KMS-11 (cell line): ENCODE data around the gene PCDHAC2.

ENCODE experiments used
- H2AFZ ChIP-seq: fragments of 200-600 bp; sonication (generic); 2 replicates; pipeline ENCODE4 v1.6.1; 2016; ENCODE audit warnings: antibody characterized with exemption, mixed run types, low read depth
- H3K27ac ChIP-seq: fragments of 200-600 bp; sonication (generic); 2 replicates; pipeline ENCODE4 v1.6.1; 2016; ENCODE audit warnings: mild to moderate bottlenecking, mixed run types
- H3K27me3 ChIP-seq: fragments of 200-600 bp; sonication (generic); 2 replicates; pipeline ENCODE4 v1.6.1; 2017; ENCODE audit warnings: mild to moderate bottlenecking, low read depth, mixed run types, moderate library complexity; ENCODE audit not compliant: insufficient read depth
- H3K36me3 ChIP-seq: fragments of 200-600 bp; sonication (generic); 2 replicates; pipeline ENCODE4 v1.6.1; 2017; ENCODE audit warnings: mild to moderate bottlenecking, mixed run types; ENCODE audit not compliant: insufficient read depth
- H3K4me1 ChIP-seq: fragments of 200-600 bp; sonication (generic); 2 replicates; pipeline ENCODE4 v1.6.1; 2016; ENCODE audit warnings: mild to moderate bottlenecking, low read depth, mixed run types; ENCODE audit not compliant: poor library complexity, severe bottlenecking
- H3K4me2 ChIP-seq: fragments of 200-600 bp; sonication (generic); 2 replicates; pipeline ENCODE4 v1.7.0; 2016; ENCODE audit warnings: mild to moderate bottlenecking, mixed run types
- H3K4me3 ChIP-seq: fragments of 200-600 bp; sonication (generic); IDR thresholded peaks from 2 replicates; pipeline ENCODE4 v1.6.1; 2017; ENCODE audit warnings: low read depth, low read length, mixed read lengths; ENCODE audit not compliant: insufficient read depth
- H3K79me2 ChIP-seq: fragments of 200-600 bp; sonication (generic); 2 replicates; pipeline ENCODE4 v1.6.1; 2016; ENCODE audit warnings: low read depth, mixed run types; ENCODE audit not compliant: insufficient read depth
- H3K9ac ChIP-seq: fragments of 200-600 bp; sonication (generic); 2 replicates; pipeline ENCODE4 v1.6.1; 2016; ENCODE audit warnings: mild to moderate bottlenecking, mixed run types
- H4K20me1 ChIP-seq: fragments of 200-600 bp; sonication (generic); 2 replicates; pipeline ENCODE4 v1.6.1; 2016; ENCODE audit warnings: mild to moderate bottlenecking, mixed run types; ENCODE audit not compliant: insufficient read depth
- TF ChIP-seq, protein P1 (sequence below): fragments of 200-600 bp; sonication (generic); conservative IDR thresholded peaks from 2 replicates; pipeline ENCODE4 v1.6.1; 2017; ENCODE audit warnings: low read depth, mild to moderate bottlenecking, antibody characterized with exemption, low read length, moderate library complexity, mixed read lengths

The PCDHAC2 gene

DNA sequence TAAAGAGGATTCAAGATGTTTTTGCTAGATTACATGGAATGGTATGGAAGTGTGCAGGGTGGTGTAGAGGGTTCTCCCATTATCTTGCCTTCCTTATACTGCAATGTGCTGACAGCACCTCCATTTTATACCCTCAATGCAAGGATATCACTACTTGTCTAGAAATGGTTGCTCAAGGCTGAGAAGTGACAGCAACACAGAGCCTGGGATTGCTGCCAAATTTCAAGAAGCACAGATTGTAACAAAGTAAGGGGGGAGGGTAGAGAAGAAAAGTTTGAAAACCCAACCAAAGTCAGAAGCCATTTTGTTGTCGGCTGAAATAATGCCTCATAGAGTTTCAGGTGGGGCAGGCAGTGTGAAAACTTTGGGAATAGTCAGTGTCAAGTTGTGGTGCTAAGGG is 29.8 kb downstream of the PCDHAC2 start:
- Histone ChIP-seq H3K4me1 (no peaks in the 10 kb centered on the region), H3K4me2 (no peak overlapping the region), H2AFZ (no peak overlapping the region), H3K27ac (no peak overlapping the region), H3K4me3 (no peak overlapping the region), H3K36me3 (no peaks in the 10 kb centered on the region), H3K27me3 (no peaks in the 10 kb centered on the region), H3K79me2 (no peaks in the 10 kb centered on the region), H4K20me1 (no peaks in the 10 kb centered on the region), H3K9ac (no peak overlapping the region)
- TF ChIP-seq, protein P1, sequence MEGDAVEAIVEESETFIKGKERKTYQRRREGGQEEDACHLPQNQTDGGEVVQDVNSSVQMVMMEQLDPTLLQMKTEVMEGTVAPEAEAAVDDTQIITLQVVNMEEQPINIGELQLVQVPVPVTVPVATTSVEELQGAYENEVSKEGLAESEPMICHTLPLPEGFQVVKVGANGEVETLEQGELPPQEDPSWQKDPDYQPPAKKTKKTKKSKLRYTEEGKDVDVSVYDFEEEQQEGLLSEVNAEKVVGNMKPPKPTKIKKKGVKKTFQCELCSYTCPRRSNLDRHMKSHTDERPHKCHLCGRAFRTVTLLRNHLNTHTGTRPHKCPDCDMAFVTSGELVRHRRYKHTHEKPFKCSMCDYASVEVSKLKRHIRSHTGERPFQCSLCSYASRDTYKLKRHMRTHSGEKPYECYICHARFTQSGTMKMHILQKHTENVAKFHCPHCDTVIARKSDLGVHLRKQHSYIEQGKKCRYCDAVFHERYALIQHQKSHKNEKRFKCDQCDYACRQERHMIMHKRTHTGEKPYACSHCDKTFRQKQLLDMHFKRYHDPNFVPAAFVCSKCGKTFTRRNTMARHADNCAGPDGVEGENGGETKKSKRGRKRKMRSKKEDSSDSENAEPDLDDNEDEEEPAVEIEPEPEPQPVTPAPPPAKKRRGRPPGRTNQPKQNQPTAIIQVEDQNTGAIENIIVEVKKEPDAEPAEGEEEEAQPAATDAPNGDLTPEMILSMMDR, result no peak

DNA sequence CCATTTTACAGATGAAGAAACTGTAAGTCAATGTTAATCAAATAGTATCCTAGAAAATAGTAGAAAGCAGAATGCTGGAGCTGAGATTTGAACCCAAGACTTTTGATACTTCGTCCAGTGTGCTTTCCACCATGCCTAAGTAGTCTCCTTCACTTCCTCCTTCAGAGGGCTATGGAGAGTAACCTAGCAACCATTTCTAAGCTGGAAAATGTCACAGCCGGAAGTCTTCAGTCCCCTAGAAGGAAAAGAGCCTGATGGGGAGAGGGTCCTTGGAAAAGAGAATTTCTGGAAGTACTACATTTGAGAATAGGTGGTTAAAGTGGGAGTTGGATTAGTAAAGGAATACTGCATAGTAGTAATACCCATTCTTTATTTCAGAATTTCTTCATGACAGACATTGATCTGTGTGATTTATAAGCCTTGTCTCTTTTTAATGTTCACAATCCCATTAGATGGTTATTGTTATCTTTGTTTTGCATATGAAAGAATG is 32.7 kb downstream of the PCDHAC2 start:
- H3K4me1 ChIP-seq, result no peaks in the 10 kb centered on the region
- H4K20me1 ChIP-seq, result no peaks in the 10 kb centered on the region
- no peaks in the 10 kb centered on the region for H3K27me3 ChIP-seq
- TF ChIP-seq, protein P1, result no peak
- H3K27ac ChIP-seq, result no peak overlapping the region
- H3K4me2 ChIP-seq, result no peak overlapping the region
- no peaks in the 10 kb centered on the region for H3K79me2 ChIP-seq
- no peak overlapping the region for H3K4me3 ChIP-seq
- no peak overlapping the region for H3K9ac ChIP-seq
- H2AFZ ChIP-seq, result no peak overlapping the region
- H3K36me3 ChIP-seq, result no peaks in the 10 kb centered on the region

DNA sequence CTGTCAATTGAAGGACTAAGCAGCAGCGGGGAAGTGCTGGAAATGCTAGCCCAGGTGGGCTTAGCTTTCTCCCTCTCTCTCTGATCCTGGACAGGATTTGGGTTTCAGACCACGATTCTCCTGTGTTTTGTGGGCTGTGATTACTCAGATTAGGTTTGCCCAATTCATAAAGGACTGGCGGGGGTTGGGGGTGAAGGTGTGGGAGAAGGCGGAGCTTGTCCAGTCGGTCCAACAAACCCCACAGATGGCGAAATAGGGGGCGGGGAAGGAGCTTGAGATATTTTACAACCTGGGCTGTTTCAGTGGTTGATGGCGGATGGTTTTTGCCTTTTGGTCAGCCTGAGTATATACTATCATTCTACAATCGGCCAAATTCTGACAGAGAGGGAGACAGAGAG is 35.2 kb downstream of the PCDHAC2 start:
- Histone ChIP-seq H2AFZ (no peak overlapping the region), H3K27ac (no peak overlapping the region), H3K27me3 (no peaks in the 10 kb centered on the region), H3K4me3 (no peak overlapping the region), H3K4me2 (no peak overlapping the region), H4K20me1 (no peaks in the 10 kb centered on the region), H3K79me2 (no peaks in the 10 kb centered on the region), H3K4me1 (no peaks in the 10 kb centered on the region), H3K36me3 (no peaks in the 10 kb centered on the region), H3K9ac (no peak overlapping the region)
- TF ChIP-seq, protein P1, result no peak

DNA sequence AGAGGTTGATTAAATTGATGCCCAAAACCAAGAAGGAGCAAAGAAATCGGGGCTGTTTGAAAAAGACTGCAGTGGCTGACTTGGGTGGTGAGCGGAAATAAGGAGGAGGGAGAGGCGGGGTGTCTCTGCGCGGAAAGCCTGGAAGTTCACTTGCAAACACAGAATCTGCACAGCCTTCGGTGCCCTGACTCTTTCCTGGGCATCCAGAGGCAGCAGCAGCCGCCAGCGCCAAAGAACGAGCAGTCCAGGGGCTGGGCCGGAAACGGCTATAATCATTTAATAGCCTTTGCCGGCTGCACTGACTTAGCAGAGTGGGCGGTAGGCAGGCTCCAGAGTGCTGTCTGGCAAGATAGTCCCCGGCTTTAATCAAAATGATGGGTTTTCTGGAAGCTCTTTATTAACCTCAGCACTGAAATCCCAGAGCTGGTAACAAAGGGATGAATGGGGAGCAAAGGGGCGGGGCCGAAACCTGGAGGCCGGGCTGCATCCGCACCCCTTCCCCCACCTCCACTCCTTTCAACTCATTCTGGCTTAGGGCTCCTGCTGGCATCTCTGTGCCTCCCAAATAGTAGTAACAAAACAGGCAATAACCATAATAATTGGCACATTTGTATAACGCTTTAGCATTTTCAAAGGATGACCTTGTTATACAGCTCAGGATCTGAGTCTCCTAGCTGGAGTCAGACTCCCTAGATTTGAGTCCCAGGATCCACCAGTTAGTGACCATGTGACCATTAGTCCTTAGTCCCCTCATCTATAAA is 35.7 kb downstream of the PCDHAC2 start:
- TF ChIP-seq, protein P1, result no peak
- no peak overlapping the region for H3K9ac ChIP-seq
- no peaks in the 10 kb centered on the region for H4K20me1 ChIP-seq
- no peaks in the 10 kb centered on the region for H3K27me3 ChIP-seq
- no peaks in the 10 kb centered on the region for H3K79me2 ChIP-seq
- no peaks in the 10 kb centered on the region for H3K4me1 ChIP-seq
- no peak overlapping the region for H3K4me3 ChIP-seq
- no peak overlapping the region for H3K27ac ChIP-seq
- H3K36me3 ChIP-seq, result no peaks in the 10 kb centered on the region
- H2AFZ ChIP-seq, result no peak overlapping the region
- no peak overlapping the region for H3K4me2 ChIP-seq
